ENCODE data around the gene EPC1.
"Not testable (repeated sequence)": the region's sequence is repeated elsewhere in the genome, so short reads cannot be mapped to it uniquely, and the experiment has no call there.

Gene EPC1

GRCh38 chr10:32234471-32234870 is 112.5 kb downstream of the EPC1 start:
- DNase-seq (ENCODE audit: low read depth in 2 of 2), result no peak

GRCh38 chr10:32233375-32233774 is 113.6 kb downstream of the EPC1 start:
- DNase-seq (ENCODE audit: low read depth in 2 of 2), result not testable (repeated sequence)

- DNase-seq (ENCODE audit: low read depth in 2 of 2), result no peak
Measured at GRCh38 chr10:32232378-32232777, 114.6 kb downstream of the EPC1 start.

DNA sequence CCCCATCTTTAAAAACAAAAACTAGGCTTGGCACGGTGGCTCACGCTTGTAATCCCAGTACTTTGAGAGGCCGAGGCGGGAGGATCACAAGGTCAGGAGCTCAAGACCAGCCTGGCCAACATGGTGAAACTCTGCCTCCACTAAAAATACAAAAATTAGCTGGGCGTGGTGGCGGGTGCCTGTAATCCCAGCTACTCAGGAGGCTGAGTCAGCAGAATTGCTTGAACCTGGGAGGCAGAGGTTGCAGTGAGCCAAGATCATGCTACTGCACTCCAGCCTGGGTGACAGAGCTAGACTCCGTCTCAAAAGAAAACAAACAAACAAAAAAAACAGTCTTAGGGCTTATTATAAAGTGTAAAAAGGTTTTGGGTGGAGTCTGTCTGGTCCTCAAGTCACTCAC is 117.2 kb downstream of the EPC1 start:
- not testable (repeated sequence) for DNase-seq (ENCODE audit: low read depth in 2 of 2)

GRCh38 chr10:32229170-32229569 is 117.8 kb downstream of the EPC1 start:
- no peak for DNase-seq (ENCODE audit: low read depth in 2 of 2)

DNA sequence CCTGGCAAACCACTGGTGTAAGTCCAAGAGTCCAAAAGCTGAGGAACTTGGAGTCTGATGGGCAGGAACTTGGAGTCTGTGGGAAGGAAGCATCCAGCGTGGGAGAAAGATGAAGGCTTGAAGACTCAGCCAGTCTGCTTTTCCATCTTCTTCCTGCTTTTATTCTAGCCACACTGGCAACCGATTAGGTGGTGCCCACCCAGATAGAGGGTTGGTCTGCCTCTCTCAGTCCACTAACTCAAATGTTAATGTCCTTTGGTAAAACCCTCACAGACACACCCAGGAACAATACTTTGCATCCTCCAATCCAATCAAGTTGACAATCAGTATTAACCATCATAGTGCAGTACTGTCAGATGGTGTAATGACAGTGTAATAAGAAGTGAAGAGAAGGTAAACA is 119.2 kb downstream of the EPC1 start:
- no peak for DNase-seq (ENCODE audit: low read depth in 2 of 2)

GRCh38 chr10:32226624-32227023 is 120.3 kb downstream of the EPC1 start:
- no peak for DNase-seq (ENCODE audit: low read depth in 2 of 2)

DNA sequence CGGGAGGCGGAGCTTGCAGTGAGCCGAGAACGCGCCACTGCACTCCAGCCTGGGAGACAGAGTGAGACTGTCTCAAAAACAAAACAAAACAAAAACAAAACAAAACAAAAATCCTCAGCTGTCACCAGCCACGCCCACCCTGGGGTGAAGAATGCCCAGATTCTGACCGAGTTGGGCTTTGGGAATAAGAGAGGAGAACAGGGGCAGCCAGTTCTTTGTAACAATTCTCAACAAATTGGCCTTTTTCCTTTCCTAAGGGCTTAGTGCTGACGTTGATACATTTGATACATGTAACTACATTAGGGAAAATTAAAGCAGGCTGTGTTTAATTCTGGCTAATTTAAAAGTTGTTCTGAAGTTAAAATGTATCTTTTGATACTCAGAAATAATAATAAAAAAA is 121.0 kb downstream of the EPC1 start:
- no peak for DNase-seq (ENCODE audit: low read depth in 2 of 2)

GRCh38 chr10:32222376-32222775 is 124.6 kb downstream of the EPC1 start:
- not testable (repeated sequence) for DNase-seq (ENCODE audit: low read depth in 2 of 2)

DNA sequence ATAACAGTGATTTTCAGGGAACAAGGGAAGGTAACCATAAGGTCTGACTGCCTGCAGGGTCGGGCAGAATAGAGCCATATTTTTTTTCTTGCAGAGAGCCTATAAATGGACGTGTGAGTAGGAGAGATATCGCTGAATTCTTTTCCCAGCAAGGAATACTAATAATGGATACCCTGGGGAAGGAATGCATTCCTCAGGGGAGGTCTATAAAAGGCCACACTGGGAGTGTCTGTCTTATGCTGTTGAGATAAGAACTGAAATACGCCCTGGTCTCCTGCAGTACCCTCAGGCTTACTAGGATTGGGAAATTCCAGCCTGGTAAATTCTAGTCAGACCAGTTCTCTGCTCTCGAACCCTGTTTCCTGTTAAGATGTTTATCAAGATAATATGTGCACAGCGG is 127.8 kb downstream of the EPC1 start:
- DNase-seq (ENCODE audit: low read depth in 2 of 2), result not testable (repeated sequence)

DNA sequence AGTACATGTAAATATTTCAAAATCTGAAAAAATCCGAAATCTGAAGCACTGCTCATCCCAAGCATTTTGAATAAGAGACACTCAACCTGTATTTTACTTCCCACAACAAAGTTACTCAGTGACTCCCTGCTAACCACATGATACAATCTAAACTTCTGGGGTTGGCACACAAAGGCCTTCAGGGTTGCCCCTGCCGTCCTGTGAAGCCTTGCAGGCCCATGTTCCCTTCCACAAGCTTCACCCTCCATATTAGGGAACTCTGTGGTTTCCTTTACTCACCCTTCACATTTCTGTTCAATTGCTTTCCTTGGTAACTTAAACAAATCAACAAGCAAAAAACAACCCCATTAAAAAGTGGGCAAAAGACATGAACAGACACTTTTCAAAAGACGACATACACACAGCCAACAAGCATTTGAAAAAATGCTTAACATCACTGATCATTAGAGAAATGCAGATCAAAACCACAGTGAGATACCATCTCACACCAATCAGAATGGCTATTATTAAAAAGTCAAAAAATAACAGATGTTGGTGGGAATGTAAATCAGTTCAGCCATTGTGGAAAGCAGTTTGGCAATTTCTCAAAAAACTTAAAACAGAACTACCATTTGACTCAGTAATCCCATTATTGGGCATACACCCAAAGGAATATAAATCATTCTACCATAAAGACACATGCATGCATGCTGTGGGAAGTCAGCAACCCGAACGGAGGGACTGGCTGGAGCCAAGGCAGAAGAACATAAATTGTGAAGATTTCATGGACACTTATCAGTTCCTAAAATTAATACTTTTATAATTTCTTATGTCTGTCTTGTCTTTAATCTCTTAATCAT is 128.5 kb downstream of the EPC1 start:
- not testable (repeated sequence) for DNase-seq (ENCODE audit: low read depth in 2 of 2)
